ENCODE data around the gene OBSCN.

The OBSCN gene

DNA sequence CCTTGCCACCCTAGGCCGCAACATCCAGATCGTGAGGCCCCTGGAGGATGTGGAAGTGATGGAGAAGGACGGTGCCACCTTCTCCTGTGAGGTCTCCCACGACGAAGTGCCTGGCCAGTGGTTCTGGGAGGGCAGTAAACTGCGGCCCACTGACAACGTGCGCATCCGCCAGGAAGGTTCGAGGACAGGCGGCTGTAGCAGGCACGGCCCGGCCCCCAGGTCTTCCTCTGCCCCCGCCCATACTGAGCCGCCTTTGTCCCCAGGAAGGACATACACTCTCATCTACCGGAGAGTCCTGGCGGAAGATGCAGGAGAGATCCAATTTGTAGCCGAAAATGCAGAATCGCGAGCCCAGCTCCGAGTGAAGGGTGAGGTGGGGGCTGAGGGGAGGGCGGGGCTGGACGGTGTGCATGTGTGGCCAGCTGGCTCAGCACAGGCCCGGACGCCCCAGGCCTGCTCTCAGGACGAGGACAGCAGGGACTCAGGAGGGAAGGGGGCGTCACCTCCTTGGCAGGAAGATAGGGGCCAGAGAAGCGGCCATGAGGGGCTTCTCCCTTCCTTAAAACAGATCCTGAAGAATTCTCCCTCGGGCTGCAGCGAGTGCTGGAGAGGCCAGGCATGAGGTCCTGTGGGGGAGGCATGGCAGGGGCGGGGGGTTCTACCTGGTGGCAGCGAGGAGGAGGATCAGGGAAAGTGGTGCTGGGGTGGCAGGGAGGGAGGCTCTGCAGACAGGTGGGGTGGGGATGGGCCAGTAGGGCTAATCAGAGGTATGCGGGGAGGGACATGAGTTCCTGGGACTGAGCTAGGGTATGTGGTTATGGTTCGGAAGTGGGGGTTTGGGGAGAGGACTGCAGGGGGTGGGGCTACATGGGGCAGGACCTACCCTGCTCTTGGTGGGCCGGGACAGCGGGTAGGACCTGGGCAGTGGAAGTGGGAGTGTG, 69.9 kb downstream of the OBSCN start:
- no peak for DNase-seq (ENCODE audit: low read depth)

DNA sequence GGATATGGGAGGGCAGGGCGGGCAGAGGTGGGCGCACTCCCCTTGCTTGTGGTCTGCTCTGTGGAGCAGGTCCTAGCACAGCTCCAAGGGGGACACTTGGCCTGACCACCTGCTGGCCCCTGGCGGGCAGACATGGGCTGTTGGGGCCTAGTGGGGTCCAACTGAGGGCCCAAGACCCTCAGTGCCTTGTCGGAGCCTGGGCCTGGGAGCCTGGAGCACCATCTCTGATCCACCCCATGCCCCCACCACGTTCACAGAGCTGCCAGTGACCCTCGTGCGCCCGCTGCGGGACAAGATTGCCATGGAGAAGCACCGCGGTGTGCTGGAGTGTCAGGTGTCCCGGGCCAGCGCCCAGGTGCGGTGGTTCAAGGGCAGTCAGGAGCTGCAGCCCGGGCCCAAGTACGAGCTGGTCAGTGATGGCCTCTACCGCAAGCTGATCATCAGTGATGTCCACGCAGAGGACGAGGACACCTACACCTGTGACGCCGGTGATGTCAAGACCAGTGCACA, 70.6 kb downstream of the OBSCN start:
- no peak for DNase-seq (ENCODE audit: low read depth)

DNA sequence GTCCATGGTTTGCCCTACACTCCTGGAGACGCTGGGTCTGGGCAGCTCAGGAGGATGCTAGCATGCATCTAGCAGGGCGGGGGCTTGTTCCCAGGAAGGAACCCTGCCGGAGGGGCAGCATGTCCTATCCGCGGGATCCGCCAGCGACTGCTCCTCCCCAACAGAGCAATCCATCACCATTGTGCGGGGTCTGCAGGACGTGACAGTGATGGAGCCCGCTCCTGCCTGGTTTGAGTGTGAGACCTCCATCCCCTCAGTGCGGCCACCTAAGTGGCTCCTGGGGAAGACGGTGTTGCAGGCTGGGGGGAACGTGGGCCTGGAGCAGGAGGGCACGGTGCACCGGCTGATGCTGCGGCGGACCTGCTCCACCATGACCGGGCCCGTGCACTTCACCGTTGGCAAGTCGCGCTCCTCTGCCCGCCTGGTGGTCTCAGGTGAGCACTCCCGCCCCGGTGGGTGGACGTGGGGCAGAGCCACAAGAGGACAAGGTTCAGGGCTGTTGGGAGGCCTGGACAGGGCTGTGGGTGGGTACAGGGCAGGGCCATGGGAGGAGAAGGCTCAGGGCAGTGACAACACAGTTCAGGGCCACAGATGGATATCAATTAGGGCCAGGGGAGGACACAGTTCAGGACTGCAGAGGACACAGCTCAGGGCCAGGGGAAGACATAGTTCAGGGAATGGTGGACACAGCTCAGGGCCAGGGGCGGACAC, 71.3 kb downstream of the OBSCN start:
- no peak for DNase-seq (ENCODE audit: low read depth)

DNA sequence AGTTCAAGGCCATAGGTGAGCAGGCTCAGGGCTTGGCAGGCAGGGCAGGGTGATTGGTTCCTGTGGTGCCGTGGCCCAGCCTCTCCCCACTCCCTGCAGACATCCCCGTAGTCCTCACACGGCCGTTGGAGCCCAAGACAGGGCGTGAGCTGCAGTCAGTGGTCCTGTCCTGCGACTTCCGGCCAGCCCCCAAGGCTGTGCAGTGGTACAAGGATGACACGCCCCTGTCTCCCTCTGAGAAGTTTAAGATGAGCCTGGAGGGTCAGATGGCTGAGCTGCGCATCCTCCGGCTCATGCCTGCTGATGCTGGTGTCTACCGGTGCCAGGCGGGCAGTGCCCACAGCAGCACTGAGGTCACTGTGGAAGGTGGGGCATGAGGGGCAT, 71.9 kb downstream of the OBSCN start:
- DNase-seq (ENCODE audit: low read depth) = no peak

DNA sequence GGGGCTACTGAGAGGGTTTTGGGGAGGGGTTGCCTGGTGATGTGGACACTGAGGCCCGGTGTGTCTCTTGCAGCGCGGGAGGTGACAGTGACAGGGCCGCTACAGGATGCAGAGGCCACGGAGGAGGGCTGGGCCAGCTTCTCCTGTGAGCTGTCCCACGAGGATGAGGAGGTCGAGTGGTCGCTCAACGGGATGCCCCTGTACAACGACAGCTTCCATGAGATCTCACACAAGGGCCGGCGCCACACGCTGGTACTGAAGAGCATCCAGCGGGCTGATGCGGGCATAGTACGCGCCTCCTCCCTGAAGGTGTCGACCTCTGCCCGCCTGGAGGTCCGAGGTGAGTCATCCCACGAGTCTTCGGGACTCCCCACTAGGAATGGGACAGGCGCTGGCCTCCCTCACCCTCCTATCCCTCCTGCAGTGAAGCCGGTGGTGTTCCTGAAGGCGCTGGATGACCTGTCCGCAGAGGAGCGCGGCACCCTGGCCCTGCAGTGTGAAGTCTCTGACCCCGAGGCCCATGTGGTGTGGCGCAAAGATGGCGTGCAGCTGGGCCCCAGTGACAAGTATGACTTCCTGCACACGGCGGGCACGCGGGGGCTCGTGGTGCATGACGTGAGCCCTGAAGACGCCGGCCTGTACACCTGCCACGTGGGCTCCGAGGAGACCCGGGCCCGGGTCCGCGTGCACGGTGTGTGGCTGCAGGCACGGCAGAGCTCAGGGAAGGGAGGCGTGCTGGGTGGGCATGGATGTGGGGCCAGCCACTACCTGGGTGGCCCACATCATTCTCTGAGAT, 72.5 kb downstream of the OBSCN start:
- no peak for DNase-seq (ENCODE audit: low read depth)

DNA sequence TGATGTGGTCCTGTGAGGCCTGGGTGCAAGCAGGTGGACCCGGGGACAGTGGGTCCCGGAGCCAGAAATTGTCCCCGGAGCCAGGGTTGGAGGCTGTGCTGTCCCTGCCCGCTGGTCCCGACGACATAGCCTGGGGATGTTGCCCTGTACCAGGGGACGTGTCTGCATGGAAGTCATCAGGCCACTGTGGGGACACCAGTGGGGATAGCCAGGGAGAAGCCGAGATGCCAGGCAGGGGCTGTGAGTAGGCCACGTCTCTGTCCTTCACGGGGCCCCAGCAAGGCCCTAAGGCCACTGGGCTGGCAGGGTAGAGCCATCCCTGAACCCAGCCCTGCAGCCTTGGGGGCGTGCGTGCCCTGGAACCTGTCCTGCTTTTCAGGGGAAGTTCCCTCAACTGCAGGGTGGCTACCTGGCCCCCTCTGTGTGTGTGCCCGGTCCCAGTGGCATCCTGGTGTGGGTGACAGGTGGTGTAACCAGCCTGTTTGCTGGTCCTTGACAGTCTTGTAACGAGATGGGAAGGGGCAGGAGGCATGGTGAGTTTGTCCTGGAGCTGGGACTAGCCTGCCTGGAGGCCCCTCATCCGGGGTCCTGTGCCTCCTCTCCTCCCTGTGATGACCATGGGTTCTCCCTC, 73.2 kb downstream of the OBSCN start:
- DNase-seq (ENCODE audit: low read depth) = no peak

DNA sequence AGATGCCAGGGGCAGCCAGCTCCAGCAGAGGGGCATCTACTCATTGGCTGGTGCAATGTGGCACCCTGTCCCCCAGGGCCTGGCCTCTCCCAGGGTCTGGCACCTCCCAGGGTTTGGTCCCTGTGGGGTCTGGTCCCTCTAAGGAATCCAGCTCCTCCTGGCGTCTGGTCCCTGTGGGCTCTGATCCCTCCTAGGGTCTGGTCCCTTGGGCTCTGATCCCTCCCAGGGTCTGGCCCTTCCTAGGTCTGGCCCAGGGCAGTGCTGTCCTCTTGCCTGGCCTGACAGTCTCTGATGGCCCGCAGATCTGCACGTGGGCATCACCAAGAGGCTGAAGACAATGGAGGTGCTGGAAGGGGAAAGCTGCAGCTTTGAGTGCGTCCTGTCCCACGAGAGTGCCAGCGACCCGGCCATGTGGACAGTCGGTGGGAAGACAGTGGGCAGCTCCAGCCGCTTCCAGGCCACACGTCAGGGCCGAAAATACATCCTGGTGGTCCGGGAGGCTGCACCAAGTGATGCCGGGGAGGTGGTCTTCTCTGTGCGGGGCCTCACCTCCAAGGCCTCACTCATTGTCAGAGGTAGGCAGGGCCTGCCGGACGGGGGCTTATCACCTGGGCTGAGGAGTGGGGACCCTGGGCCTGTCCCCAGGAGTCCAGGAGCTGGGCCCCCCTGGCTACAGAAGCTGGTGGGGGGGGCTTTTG, 73.9 kb downstream of the OBSCN start:
- no peak for DNase-seq (ENCODE audit: low read depth)

DNA sequence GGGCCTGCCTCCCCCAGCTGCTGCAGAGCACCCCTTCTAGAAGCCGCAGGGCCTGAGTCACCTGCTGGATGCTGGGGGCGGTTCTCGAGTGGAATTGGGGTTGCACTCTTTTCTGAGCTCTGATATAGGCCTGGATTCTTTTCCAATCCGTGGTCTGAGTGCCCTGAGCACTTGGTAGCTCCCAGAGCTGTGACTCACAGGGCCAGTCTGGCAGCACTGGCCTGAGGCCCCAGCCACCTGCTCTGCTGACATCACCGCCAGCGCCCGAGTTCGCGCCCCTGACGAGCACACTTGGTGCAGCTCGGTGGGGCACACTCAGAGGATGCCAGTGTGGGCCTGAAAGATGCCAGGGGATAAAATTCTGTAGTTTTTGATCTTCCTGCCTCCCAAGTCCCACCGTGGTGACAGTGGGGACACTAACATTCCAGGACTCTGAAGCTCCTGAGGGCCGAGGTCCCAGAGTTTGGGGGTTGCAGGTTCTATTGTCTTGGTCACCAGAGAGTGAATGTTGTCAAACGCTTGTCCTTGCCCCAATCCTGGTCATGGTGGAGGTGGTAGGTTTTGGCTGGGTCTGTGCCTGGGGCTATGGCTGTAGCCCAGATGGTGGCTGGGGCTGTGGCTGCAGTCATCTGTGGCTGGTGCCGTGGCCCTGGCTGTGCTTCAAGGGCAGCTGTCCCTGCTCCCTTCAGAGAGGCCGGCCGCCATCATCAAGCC, 74.6 kb downstream of the OBSCN start:
- no peak for DNase-seq (ENCODE audit: low read depth)

DNA sequence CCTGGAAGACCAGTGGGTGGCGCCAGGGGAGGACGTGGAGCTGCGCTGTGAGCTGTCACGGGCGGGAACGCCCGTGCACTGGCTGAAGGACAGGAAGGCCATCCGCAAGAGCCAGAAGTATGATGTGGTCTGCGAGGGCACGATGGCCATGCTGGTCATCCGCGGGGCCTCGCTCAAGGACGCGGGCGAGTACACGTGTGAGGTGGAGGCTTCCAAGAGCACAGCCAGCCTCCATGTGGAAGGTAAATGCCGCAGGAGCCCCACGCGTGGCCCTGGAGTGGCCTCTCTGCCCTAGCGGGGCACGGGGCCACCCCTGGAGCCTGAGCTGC, 75.2 kb downstream of the OBSCN start:
- no peak for DNase-seq (ENCODE audit: low read depth)

DNA sequence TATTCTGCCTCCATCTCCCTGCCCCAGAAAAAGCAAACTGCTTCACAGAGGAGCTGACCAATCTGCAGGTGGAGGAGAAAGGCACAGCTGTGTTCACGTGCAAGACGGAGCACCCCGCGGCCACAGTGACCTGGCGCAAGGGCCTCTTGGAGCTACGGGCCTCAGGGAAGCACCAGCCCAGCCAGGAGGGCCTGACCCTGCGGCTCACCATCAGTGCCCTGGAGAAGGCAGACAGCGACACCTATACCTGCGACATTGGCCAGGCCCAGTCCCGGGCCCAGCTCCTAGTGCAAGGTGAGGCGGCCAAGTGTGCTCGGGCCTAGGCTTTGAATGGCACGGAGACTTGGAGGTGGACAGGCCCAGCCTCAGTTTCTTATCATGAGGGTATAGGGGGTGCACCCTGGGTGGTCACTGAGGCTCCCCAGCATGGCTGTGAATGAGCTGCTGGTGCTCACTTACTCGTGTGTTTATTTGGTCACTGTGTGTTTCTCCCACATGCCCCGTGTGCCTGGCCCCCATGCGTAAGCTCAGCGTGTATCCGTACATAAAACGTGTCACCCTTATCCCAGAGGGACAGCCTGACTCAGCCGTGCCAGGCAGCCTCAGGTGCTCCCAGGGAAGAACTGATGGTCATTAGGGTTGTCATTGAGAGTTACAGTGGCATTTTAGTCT, 75.8 kb downstream of the OBSCN start:
- no peak for DNase-seq (ENCODE audit: low read depth)

DNA sequence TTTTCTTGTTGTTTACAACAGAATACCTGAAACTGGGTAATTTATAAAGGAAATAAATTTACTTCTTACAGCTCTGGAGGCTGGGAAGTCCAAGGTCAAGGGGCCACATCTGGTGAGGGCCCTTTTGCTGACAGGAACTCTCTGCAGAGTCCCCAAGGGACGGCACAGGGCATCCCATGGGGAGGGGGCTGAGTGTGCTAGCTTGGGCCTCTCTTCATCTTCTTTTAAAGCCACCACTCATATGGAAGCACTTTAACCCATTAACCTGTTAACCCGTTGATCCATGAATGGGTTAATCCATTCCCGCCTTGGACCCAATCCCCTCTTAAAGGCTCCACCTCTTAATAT, 76.3 kb downstream of the OBSCN start:
- no peak for DNase-seq (ENCODE audit: low read depth)

DNA sequence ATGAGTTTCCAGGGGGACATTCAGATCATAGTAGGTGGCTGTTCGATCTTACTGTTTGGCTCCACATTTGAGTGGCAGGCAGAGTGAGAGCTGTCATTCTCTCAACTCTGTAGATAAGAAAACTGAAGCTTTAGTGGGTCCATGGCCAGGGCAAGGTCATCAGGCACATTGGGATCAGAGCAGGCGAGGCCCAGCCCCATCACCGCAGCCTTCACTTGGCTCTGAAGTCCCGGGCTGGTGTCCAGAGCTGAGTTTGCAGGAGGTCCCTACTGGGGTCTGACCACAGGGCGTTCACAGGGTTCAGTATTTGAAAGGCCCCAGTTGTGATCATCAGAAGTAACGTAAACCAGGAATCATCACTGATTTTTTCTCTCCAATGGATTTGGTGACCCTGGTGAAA, 76.7 kb downstream of the OBSCN start:
- DNase-seq (ENCODE audit: low read depth) = no peak

DNA sequence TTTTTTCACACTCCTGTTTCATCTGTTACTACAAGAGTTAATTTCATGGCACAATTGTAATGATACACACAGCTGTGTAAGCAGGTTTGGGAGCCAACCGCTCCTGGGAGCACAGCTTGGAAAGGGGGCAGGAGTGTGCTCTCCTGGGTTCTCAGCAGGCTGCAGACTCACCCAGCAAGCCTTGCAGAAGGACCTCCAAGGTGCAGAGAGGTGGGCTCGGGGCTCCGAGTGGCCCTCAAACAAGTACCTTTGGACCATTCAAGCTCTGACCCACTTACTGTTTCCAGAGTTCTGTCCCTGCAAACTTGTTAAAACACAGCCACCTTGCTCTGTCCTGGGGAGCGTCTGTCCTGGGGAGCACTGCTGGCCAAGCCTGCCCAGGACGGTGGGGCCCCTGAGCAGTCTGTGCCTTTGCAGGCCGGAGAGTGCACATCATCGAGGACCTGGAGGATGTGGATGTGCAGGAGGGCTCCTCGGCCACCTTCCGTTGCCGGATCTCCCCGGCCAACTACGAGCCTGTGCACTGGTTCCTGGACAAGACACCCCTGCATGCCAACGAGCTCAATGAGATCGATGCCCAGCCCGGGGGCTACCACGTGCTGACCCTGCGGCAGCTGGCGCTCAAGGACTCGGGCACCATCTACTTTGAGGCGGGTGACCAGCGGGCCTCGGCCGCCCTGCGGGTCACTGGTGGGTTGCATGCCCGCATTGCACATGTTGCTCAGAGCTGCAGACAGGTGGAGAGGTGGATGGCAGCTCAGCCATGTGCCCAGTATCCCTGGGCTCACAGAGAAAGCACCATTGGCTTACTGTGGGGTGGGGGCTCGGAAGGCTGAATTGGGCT, 78.0 kb downstream of the OBSCN start:
- DNase-seq (ENCODE audit: low read depth) = no peak

DNA sequence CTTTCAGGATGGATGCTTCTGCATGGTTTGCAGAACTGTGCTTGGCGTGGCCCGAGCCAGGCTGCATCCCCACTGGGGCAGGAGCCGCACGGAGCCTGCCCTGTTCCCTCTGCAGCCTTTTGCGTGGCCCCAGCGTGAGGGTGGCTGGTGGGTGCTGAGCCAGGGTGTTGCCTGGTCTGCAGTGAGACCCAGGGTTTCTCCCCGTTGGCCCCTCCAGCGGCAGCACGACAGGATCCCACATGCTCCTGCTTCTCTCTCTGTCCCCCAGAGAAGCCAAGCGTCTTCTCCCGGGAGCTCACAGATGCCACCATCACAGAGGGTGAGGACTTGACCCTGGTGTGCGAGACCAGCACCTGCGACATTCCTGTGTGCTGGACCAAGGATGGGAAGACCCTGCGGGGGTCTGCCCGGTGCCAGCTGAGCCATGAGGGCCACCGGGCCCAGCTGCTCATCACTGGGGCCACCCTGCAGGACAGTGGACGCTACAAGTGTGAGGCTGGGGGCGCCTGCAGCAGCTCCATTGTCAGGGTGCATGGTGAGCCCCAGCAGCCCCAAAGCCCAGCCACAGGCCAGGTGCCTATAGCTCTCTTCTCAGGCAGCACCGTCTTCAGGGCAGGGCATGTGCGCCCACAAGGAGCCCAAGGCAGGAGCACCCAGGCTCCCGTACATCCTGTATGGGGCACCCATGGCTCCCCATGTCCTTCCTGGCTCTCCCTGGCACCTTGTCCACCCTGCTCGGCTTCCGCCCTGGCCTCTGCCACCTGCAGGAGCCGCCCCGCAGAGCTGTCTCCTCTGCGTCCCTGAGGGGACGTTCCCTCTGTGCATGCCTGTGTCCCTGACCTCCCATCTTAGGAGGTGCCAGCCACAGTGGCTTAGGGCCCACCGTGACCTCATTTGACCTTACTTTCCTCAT, 78.9 kb downstream of the OBSCN start:
- no peak for DNase-seq (ENCODE audit: low read depth)

DNA sequence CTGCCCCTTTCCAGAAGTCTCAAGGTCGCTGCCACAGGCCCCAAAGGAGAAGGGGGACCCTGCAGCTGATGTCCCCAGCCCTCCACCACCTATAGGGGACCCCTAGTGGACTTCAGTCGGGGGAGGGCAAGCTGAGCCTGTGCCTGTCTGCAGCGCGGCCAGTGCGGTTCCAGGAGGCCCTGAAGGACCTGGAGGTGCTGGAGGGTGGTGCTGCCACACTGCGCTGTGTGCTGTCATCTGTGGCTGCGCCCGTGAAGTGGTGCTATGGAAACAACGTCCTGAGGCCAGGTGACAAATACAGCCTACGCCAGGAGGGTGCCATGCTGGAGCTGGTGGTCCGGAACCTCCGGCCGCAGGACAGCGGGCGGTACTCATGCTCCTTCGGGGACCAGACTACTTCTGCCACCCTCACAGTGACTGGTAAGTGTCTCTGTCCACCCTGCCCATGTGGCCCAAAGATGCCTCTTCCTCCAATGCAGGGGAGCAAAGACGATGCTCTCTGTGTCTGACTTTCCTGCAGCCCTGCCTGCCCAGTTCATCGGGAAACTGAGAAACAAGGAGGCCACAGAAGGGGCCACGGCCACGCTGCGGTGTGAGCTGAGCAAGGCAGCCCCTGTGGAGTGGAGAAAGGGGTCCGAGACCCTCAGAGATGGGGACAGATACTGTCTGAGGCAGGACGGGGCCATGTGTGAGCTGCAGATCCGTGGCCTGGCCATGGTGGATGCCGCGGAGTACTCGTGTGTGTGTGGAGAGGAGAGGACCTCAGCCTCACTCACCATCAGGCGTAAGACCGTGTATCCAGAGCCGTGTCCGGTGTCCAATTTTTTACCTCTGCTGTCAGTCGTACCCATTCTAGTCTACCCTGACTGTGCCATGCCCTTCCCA, 79.9 kb downstream of the OBSCN start:
- DNase-seq (ENCODE audit: low read depth) = no peak

DNA sequence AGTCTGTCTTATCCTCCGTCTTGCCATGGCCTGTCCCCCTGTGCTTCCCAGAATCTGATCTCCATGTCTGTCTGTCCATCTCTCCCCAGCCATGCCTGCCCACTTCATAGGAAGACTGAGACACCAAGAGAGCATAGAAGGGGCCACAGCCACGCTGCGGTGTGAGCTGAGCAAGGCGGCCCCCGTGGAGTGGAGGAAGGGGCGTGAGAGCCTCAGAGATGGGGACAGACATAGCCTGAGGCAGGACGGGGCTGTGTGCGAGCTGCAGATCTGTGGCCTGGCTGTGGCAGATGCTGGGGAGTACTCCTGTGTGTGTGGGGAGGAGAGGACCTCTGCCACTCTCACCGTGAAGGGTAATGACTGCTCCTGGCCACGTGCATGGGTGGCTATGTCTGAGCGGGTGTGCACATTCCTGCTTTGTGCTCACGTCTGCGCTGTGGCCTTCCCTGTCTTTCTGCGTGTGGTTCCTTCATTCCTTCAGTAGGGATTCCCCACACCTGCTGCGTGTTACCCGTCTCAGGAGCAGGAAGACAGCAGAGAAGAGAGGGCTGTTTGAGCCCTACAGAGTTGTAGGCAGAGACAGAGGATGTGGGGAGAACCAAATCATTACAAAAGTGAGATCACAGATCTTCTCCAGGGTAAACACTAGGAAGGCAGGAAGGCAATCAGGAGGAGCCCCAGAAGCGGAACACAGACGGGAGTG, 80.8 kb downstream of the OBSCN start:
- no peak for DNase-seq (ENCODE audit: low read depth)

Measured in HS-5 (cell line).